GM18951 (cell line): ENCODE results near the gene CHD2.
"Not testable (repeated sequence)": the region's sequence is repeated elsewhere in the genome, so short reads cannot be mapped to it uniquely, and the experiment has no call there.

ENCODE experiments used
- POLR2A ChIP-seq: IDR thresholded peaks from 4 replicates; pipeline ENCODE4 v1.6.1; 2011; ENCODE audit warnings: mild to moderate bottlenecking; ENCODE audit not compliant: insufficient read length, insufficient read depth; ENCODE audit errors: extremely low read depth
- in situ Hi-C: fragments of 300-500 bp; cut with MboI; formaldehyde crosslinking; loops from one replicate; pipeline ENCODE4 v1.12.0; 2022; ENCODE audit warnings: low sequenced_read_pairs, mixed read lengths, inconsistent platforms; ENCODE audit not compliant: unreplicated experiment

The CHD2 gene

GRCh38 chr15:92904722-92905571 is 4.8 kb downstream of the CHD2 start:
- in situ Hi-C loops, result no loop called here
- no peak for TF ChIP-seq POLR2A

- in situ Hi-C loops, result no loop called here
- no peak for TF ChIP-seq POLR2A
Observed at GRCh38 chr15:92906020-92906419, 5.9 kb downstream of the CHD2 start.

GRCh38 chr15:92906563-92907081 is 6.5 kb downstream of the CHD2 start:
- no peak for TF ChIP-seq POLR2A
- in situ Hi-C loops, result no loop called here

- in situ Hi-C loops, result no loop called here
- no peak for TF ChIP-seq POLR2A
Observed at GRCh38 chr15:92907229-92907628, 7.1 kb downstream of the CHD2 start.

- no peak for TF ChIP-seq POLR2A
- in situ Hi-C loops, result no loop called here
Observed at GRCh38 chr15:92907896-92908712, 8.0 kb downstream of the CHD2 start.

GRCh38 chr15:92908713-92909057 is 8.6 kb downstream of the CHD2 start:
- in situ Hi-C loops, result no loop called here
- no peak for TF ChIP-seq POLR2A

GRCh38 chr15:92909136-92909781 is 9.1 kb downstream of the CHD2 start:
- in situ Hi-C loops, result no loop called here
- TF ChIP-seq POLR2A, result no peak

- no peak for TF ChIP-seq POLR2A
- in situ Hi-C loops, result no loop called here
Observed at GRCh38 chr15:92910451-92910850, 10.3 kb downstream of the CHD2 start.

- in situ Hi-C loops, result no loop called here
- TF ChIP-seq POLR2A, result no peak
Observed at GRCh38 chr15:92914103-92914499, 14.0 kb downstream of the CHD2 start.

- in situ Hi-C loops, result no loop called here
- no peak for TF ChIP-seq POLR2A
Observed at GRCh38 chr15:92914768-92915221, 14.7 kb downstream of the CHD2 start.

- in situ Hi-C loops, result no loop called here
- no peak for TF ChIP-seq POLR2A
Observed at GRCh38 chr15:92915766-92916435, 15.8 kb downstream of the CHD2 start.

GRCh38 chr15:92917598-92918407 is 17.7 kb downstream of the CHD2 start:
- TF ChIP-seq POLR2A, result no peak
- in situ Hi-C loops, result no loop called here

GRCh38 chr15:92918881-92919280 is 18.8 kb downstream of the CHD2 start:
- in situ Hi-C loops, result not testable (repeated sequence)
